ENCODE measurements around the gene CNFN. TPM values are rescaled to one million over a fixed set of nuclear protein-coding genes. Genes with fewer than 3 reads are reported as not detected.

The CNFN gene
- total RNA-seq, 4 donors from 2014 or later: 5.0 TPM; not detected in 3

- Histone ChIP-seq H3K4me3 (no peak overlapping the region), H3K27ac (no peak overlapping the region), H3K27me3 (peaks cover 0 to 20% of the 10 kb centered on the region in 2 donors)
Observed at GRCh38 chr19:42419309-42419708, 29.2 kb upstream of the CNFN start.

GRCh38 chr19:42412661-42413076, 22.6 kb upstream of the CNFN start:
- no peaks in the 10 kb centered on the region for H3K27me3 ChIP-seq
- H3K27ac ChIP-seq: no peak overlapping the region
- TF ChIP-seq EP300 (IDR thresholded peaks at IDR 0.05) (no peak), CTCF (IDR thresholded peaks at IDR 0.05) (no peak), POLR2A (IDR thresholded peaks at IDR 0.05) (no peak)
- H3K4me1 ChIP-seq: peaks cover 0 to 8% (median 0%) of the 10 kb centered on the region in 4 donors
- 49 to 65% methylated on average over 4 of the region's 4 CpGs for WGBS, 2 donors
- H3K9me3 ChIP-seq: no peaks in the 10 kb centered on the region
- no peak for DNase-seq (ENCODE audit: low spot score in 2 of 2)
- H3K36me3 ChIP-seq: peaks cover 0 to 14% (median 0%) of the 10 kb centered on the region in 3 donors
- no peak overlapping the region for H3K4me3 ChIP-seq

More at GRCh38 chr19:42419309-42419708, 29.2 kb upstream of the CNFN start:
- 60 to 78% methylated on average over 6 of the region's 6 CpGs for WGBS, 2 donors
- no peak for DNase-seq (ENCODE audit: low spot score in 2 of 2)
- H3K9me3 ChIP-seq: no peaks in the 10 kb centered on the region
- peaks cover 0 to 35% (median 10%) of the 10 kb centered on the region in 4 donors for H3K4me1 ChIP-seq
- no peaks in the 10 kb centered on the region for H3K36me3 ChIP-seq
- TF ChIP-seq POLR2A (IDR thresholded peaks at IDR 0.05): no peak
- no peak for TF ChIP-seq EP300 (IDR thresholded peaks at IDR 0.05)
- TF ChIP-seq CTCF (IDR thresholded peaks at IDR 0.05): no peak

- Histone ChIP-seq H3K27me3 (no peaks in the 10 kb centered on the region), H3K36me3 (peaks cover 0 to 18% (median 0%) of the 10 kb centered on the region in 3 donors), H3K4me3 (no peak overlapping the region), H3K27ac (no peak overlapping the region), H3K9me3 (no peaks in the 10 kb centered on the region), H3K4me1 (peaks cover 0 to 8% (median 0%) of the 10 kb centered on the region in 4 donors)
- no peak for DNase-seq (ENCODE audit: low spot score in 2 of 2)
- 45 to 48% methylated on average over 4 to 7 of the region's 7 CpGs for WGBS, 2 donors
- TF ChIP-seq EP300 (IDR thresholded peaks at IDR 0.05) (no peak), POLR2A (IDR thresholded peaks at IDR 0.05) (no peak)
Observed at GRCh38 chr19:42412227-42412626, 22.1 kb upstream of the CNFN start.

GRCh38 chr19:42411581-42412178, 21.6 kb upstream of the CNFN start:
- DNase-seq (ENCODE audit: low spot score in 2 of 2): no peak
- TF ChIP-seq POLR2A (IDR thresholded peaks at IDR 0.05): no peak

GRCh38 chr19:42410371-42410770, 20.3 kb upstream of the CNFN start:
- Histone ChIP-seq H3K27me3 (no peaks in the 10 kb centered on the region), H3K4me3 (no peak overlapping the region), H3K4me1 (peaks cover 0 to 8% (median 0%) of the 10 kb centered on the region in 4 donors), H3K36me3 (peaks cover 0 to 37% (median 0%) of the 10 kb centered on the region in 3 donors), H3K27ac (no peak overlapping the region), H3K9me3 (no peaks in the 10 kb centered on the region)
- TF ChIP-seq EP300 (IDR thresholded peaks at IDR 0.05) (no peak), POLR2A (IDR thresholded peaks at IDR 0.05) (no peak), CTCF (IDR thresholded peaks at IDR 0.05) (no peak)
- DNase-seq (ENCODE audit: low spot score in 2 of 2): no peak
- WGBS, 2 donors: 91 to 94% methylated on average over 18 to 26 of the region's 30 CpGs

More at GRCh38 chr19:42411581-42412178, 21.6 kb upstream of the CNFN start:
- Histone ChIP-seq H3K27me3 (no peaks in the 10 kb centered on the region), H3K4me3 (no peak overlapping the region), H3K9me3 (no peaks in the 10 kb centered on the region), H3K27ac (no peak overlapping the region), H3K4me1 (peaks cover 0 to 8% (median 0%) of the 10 kb centered on the region in 4 donors), H3K36me3 (peaks cover 0 to 23% (median 0%) of the 10 kb centered on the region in 3 donors)
- 90 to 94% methylated on average over 8 of the region's 8 CpGs for WGBS, 2 donors

- Histone ChIP-seq H3K4me3 (no peak overlapping the region), H3K36me3 (peaks cover 0 to 40% (median 0%) of the 10 kb centered on the region in 3 donors), H3K4me1 (peaks cover 0 to 8% (median 0%) of the 10 kb centered on the region in 4 donors), H3K9me3 (no peaks in the 10 kb centered on the region), H3K27me3 (no peaks in the 10 kb centered on the region), H3K27ac (no peak overlapping the region)
- TF ChIP-seq CTCF (IDR thresholded peaks at IDR 0.05) (no peak), POLR2A (IDR thresholded peaks at IDR 0.05) (no peak), EP300 (IDR thresholded peaks at IDR 0.05) (no peak)
- DNase-seq (ENCODE audit: low spot score in 2 of 2): no peak
- WGBS, 2 donors: 53% methylated on average over 6 of the region's 6 CpGs
Observed at GRCh38 chr19:42409477-42409876, 19.4 kb upstream of the CNFN start.
